ENCODE measurements around the gene SPTBN4.
"Not testable (repeated sequence)": the region's sequence is repeated elsewhere in the genome, so short reads cannot be mapped to it uniquely, and the experiment has no call there.

Gene SPTBN4

GRCh38 chr19:40621966-40622772, 155.4 kb downstream of the SPTBN4 start:
- in situ Hi-C loops (cut with MboI; ENCODE audit: low pct_unique_long_range_greater_than_20kb, low sequenced_read_pairs): no loop called here
- DNase-seq: no peak

DNA sequence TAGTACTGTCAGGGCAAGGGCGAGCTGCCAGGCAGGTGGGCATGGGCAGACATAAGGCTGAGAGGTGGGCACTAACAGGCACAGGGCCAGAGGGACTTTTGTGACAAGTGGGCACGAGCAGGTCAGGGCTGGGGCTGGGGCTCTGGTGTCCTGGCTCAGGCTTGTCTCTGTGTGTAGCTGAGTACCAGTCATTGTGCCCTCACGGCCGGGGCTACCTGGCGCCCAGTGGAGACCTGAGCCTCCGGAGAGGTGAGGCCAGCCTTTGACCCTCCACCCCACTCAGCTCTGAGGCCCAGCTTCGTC, 155.9 kb downstream of the SPTBN4 start:
- in situ Hi-C loops (cut with MboI; ENCODE audit: low pct_unique_long_range_greater_than_20kb, low sequenced_read_pairs): no loop called here
- DNase-seq: no peak

- in situ Hi-C loops (cut with MboI; ENCODE audit: low pct_unique_long_range_greater_than_20kb, low sequenced_read_pairs): no loop called here
- DNase-seq: no peak
Observed at GRCh38 chr19:40623403-40624251, 156.8 kb downstream of the SPTBN4 start.

DNA sequence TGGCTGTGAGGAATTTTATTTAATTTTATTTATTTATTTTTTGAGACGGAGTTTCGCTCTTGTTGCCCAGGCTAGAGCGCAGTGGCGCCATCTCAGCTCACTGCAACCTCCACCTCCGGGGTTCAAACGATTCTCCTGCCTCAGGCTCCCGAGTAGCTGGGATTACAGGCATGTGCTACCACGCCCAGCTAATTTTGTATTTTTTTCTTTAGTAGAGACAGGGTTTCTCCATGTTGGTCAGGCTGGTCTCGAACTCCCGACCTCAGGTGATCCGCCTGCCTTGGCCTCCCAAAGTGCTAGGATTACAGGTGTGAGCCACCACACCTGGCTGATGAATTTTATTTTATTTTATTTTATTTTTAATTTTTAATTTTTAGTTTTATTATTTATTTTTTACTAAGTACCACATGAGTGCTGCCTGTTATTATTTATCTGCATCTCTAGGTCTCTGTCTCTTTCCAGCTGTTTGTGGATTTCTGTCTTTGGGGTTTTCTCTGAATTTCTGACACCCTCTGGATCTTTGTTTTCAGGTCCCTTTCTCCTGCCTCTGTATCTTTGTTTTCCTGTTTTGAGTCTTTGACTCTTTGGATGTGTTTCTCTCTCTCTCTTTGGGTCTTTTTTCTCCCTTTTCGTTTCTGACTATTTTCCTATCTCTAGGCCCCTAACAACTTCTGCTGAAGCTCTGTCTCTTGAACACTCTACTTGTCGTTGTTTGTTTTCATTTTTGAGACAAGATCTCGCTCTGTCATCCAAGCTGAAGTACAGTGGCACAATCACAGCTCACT, 157.8 kb downstream of the SPTBN4 start:
- in situ Hi-C loops (cut with MboI; ENCODE audit: low pct_unique_long_range_greater_than_20kb, low sequenced_read_pairs): not testable (repeated sequence)

GRCh38 chr19:40625406-40626120, 158.8 kb downstream of the SPTBN4 start:
- no peak for DNase-seq
- in situ Hi-C loops (cut with MboI; ENCODE audit: low pct_unique_long_range_greater_than_20kb, low sequenced_read_pairs): no loop called here

More for the DNA sequence above, 157.8 kb downstream of the SPTBN4 start:
- DNase-seq: not testable (repeated sequence)
